Esophagus mucosa (tissue), 1 donor: ENCODE results near the gene ATP2C2. TPM values are rescaled to one million over a fixed set of nuclear protein-coding genes. Genes with fewer than 3 reads are reported as not detected.

Source experiments
- ATAC-seq: fragments of 200-7000 bp; cut with Tn5 transposase; one replicate; pipeline ENCODE4 v1.9.1; 2020
- total RNA-seq: library from RNA; stranded (reverse); gene quantifications from one replicate; pipeline ENCODE4 v1.2.4, GENCODE V29; 2023
- donor health status: DM: yes; HTN: yes; CAD: no.

The ATP2C2 gene
- total RNA-seq, 1 donor from 2014 or later: 6.9 TPM

DNA sequence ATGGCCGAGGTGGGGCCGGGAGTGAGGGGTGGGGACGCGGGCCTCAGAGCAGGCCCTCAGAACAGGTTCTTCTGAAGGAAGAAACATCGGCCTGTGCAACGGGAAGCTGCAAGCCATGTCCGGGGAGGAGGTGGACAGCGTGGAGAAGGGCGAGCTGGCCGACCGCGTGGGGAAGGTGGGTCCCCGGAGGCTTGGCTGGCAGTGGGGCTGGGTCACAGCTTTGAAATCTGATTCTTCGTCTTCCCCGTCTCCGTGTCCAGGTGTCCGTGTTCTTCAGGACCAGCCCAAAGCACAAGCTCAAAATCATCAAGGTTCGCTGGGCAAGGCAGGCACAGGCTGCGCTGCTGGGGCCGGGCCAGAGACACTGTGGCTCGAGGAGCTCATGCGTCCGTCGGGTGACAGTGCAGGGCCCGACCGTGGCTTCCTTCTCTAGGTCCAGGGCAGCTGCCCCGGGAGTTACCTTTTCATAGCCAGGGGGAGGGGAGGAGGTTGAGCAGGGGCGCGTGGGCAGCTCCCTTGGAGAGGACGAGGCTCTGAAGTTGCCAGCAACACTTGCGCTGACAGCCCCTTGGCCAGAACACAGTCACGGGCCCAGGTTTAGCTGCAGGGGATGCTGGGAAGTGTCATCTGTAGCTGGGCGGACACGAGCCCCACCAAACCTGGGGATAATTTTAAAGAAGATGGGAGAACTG lies 84.9 kb downstream of the ATP2C2 start:
- ATAC-seq: no peak

DNA sequence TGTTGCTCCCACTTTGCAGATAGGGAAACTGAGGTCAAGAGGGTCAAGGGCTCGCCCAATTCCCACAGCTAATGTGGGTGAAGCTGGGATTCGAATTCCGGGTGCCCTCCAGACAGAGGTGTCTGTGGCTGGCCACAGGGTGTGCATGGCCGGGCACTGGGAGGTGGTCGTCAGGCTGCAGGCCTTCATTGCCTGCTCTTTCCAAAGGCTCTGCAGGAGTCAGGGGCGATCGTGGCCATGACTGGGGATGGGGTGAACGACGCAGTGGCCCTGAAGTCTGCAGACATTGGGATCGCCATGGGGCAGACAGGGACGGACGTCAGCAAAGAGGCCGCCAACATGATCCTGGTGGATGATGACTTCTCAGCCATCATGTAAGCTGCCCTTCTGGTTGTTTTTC lies 86.3 kb downstream of the ATP2C2 start:
- no peak for ATAC-seq

DNA sequence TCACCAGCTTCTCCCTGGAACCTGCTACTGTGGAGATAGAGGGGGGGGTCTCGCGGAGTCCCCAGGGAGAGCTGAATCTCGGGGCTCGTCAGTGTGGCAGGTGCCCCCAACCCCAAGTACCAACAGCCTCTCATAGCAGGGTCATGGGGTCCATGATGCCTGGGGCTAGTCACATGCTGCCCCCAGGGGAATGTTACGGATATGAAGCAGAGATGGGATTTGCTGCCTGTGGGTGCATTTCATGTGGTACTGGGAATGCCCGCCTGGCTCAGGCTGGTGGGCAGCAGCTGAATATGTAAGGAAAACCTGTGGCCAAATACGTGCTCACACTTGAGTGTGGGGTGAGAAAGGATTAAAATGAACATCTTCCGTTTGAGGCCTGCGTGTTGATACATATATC lies 86.7 kb downstream of the ATP2C2 start:
- ATAC-seq: peak; percentile 30

DNA sequence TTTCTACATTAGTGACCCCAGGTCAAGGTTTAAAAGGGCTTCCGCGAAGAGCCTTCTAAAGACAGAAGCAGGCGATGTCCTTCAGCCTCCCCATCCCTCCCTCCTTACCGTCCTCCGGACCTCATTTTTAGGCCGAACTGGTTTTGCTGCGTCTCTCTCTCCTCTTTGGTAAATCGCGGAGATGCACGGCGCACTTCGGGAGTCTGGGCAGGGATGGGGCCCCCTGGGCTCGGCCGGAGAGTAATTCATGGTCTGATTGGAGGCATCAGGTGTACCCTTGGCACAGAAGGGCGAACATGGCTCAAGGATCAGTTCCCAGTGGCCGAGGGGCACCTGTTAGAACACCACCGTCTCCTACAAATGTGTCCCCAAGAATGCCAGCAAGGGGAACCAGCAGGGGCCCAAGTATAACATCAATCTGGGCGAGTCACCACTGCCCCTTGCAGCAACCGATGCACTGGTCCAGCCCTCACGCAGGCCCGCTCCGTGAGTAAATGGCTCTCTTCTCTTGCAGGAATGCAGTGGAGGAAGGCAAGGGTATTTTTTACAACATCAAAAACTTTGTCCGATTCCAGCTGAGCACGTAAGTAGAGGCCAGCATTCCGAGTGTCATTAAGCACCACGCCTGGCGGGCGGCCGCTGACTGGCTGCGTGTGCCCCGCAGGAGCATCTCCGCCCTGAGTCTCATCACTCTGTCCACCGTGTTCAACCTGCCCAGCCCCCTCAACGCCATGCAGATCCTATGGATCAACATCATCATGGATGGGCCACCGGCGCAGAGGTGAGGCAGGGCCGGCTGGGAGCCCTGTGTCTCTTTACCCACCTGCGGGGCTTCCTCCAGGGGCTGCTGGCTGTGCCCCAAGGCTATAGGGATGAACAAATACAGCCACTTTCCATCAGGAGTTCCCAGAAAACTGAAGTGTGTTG lies 90.5 kb downstream of the ATP2C2 start:
- peak; percentile 6 for ATAC-seq

DNA sequence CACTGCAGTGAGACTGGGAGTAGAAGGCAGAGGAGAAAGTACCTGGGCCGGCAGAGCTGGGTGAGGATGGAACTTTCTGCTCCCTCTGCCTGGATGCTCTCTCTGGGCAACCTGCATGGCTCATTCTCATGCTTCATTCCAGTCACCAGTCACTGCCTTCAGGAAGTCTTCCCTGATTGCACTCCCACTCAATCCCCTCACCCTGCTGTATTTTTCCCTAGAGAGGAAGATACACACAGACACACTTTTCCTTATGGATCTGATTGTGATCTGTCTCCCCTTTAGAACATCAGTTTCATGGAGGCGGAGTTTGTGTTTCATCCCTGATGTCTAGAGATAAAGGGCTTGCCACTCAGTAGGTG lies 91.2 kb downstream of the ATP2C2 start:
- ATAC-seq: no peak

DNA sequence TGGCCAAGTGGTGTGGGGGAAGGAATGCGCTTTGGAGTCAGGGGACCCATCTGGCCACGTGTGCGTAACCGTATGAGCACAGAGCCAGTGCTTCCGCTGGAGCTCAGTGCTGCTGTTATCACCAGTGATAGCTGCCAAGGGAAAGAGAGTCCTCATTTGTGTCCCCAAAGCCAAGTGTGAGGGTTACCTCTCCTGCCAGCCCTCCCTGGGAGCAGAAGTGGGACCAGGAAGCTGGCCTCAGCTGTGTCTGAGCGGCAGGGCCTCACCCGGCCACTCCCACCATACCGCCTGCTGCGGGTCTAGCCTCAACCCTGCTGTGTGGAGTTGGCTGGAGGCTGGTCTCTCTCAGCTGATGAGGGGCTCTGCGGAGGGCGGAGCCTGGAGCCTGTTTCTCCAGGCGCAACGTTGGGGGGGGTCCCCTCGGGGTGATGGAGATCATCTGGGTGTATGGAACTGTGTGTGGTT lies 91.6 kb downstream of the ATP2C2 start:
- ATAC-seq: peak; percentile 24

DNA sequence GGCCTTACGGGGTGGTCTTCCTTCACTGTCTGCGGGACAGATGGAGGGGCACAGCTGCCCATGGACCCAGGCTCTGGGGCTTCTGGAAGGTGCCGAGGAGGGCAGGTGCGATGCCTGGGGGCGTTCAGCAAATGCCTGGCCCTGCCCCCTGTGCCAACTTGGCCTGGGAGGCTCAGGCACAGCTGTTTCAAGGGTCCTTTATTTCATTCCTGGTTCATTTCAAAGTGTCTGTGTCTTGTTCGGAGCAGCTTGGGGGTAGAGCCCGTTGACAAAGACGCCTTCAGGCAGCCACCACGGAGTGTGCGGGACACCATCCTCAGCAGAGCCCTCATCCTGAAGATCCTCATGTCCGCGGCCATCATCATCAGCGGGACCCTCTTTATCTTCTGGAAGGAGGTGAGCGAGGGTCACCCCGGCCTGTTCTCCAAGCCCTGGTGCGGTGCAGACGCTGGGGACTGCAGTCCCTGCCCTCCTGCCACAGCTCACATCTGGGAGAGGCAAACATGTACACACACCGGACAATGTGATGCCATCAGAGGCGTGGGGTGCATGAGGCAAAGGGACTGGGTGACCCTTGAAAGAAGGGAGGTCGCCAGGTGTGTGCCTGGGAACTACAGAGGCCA lies 92.2 kb downstream of the ATP2C2 start:
- no peak for ATAC-seq

DNA sequence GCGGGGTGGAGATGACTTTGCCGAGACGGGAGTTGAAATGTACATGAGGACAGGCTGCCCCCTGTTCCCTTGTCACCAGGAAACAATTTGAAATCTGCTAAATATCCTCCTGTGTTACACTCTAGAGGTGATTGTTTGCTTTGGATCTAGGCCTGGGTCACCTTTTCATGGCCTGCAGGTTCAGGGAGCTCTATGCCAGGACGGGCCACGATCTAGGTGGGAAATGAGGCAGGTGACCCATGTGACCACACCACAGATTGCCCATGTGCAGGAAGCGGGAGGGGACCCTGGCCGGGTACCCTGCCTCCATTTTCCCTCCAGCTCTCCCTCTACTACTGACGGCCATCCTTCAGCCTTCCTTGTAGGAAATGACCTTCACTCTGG lies 92.7 kb downstream of the ATP2C2 start:
- no peak for ATAC-seq

DNA sequence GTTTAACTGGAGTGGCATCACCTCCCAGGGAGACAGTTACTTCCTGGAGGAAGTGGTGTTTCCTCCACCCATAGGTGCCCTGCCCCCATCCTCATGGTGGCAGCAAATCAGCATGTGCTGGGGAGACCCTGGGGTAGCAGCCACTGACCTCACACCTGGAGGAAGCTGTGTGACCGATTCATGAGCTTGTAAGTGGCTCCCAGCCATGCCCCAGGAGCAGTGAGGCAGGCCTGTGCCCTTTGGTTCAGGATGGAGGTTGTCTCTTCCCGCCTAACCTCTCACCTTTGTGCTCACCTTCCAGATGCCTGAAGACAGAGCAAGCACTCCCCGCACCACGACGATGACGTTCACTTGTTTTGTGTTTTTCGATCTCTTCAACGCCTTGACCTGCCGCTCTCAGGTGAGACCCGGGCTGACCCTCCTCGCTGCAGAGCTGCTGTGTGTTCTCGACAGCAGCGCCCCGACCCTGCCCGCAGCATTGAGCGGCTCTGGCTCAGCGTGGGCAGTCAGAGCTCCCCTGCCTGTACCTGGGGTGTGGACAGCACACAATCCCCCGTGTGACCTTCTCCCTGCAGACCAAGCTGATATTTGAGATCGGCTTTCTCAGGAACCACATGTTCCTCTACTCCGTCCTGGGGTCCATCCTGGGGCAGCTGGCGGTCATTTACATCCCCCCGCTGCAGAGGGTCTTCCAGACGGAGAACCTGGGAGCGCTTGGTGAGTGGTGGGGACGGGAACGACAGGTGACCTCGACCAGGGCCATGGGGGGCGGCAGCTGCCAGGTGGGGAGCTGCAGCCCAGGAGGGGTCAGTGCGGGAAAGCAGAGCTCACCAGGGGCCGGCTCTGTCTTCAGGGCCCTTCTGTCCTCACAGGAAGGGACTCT lies 93.3 kb downstream of the ATP2C2 start:
- ATAC-seq: peak; percentile 16

DNA sequence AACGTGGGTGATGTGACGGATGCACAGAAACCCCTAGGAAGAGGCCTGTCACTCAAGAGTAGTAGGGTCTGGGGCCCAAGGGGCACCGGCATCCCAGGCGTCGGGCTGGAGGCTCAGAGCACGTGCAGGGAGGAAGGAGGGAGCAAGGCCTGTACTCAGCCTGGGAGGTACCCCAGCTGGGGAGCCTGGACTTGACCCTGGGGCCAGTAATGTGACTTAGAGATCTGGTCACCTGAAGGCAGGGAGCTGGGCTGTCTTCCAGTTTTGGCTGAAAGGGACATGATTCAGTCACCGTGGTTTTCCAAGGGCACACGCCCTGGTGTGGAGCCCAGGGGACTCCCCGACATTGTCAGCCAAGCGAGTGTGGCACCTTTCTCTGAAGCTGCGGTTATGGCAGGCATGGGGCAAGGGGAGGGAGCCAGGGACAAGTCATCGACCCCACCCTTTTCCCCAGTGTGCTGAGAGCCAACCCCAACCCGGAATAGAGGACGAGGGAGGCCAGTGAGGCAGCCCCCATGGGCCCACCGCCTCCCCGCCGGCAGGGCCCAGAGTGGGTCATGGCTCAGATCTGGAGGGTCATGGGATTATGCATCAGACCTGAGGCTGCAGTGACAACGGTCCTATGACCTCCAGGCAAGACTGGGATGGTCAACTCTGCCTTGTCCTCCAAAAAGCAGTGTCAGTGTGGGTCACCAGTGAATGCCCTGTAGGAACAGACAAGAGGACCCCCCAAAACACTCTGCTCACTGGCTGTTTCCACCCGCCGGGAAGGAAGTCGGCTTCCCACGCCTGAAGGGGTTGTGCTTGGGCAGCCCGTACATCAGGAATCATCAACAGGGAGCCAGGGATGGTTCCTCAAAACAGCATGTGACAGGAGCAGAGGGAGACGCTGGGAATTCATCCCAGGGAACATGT lies 94.2 kb downstream of the ATP2C2 start:
- ATAC-seq: peak; percentile 69

DNA sequence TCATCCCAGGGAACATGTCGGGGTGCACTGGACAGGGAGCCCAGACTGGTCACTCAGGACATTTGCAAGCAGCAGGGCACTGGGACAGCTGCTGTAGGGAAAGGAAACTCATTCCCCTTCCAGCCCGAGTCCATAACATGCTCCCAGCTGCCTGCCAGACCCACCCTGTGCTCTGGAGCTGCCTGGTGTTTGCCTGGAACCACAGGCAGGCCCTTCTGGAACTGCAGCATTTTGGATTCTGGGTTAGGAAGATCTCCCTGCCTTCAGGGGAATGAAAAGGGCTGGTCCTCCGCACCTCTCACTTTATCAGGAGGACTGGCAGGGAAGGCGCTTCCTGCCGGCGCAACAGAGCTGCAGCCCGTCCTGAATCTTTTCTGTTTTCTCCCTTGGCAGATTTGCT lies 94.9 kb downstream of the ATP2C2 start:
- ATAC-seq: no peak

DNA sequence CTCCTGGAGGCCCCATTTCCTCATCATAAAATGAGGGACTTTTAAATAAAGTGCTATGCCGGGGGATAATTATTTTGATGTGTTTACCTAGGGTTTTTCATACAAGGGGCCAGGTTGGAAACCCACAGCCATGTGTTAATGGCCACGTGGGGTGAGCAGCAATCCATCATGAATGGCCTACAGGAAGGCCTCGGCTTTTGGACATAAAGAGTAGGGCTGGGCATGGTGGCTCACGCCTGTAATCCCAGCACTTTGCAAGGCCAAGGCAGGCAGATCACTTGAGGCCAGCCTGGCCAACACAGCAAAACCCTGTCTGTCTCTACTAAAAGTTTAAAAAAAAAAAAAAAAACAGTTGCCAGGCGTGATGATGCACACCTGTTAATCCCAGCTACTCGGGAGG lies 95.8 kb downstream of the ATP2C2 start:
- no peak for ATAC-seq

DNA sequence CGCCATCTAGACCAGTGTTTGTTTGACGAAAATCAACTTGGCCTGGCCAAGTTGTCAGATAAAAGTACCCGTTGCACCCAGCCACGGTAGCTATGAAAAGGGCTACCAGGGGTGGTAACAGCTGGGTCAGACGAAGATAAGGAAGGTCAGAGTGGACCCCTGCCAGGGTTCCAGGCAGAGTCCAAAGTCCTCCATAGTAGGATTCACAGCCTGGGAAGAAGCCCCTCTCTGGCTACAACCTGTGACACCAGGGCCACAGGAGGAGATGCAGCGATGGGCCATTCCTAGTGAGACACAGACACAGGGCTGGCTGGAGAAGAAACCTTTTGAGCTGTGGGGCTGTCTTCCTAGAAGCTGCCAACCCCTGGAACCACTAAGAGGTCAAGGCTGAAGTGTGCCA lies 96.8 kb downstream of the ATP2C2 start:
- no peak for ATAC-seq

DNA sequence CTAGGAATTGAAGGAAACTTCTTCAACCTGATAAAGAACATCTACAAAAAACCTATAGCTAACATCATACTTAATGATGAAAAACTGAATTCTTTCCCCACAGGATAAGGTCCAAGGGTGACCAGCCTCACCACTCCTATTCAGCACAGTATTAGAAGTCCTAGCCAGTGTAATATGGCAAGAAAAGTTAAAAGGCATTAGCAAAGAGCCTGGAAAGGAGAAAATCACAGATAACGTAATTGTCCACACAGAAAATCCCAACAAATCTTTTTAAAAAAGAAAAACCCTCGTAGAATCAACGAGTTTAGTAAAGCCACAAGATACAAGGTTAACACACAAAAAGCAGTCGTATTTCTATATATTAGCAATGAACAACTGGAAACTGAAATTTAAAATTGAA lies 98.4 kb downstream of the ATP2C2 start:
- ATAC-seq: no peak

DNA sequence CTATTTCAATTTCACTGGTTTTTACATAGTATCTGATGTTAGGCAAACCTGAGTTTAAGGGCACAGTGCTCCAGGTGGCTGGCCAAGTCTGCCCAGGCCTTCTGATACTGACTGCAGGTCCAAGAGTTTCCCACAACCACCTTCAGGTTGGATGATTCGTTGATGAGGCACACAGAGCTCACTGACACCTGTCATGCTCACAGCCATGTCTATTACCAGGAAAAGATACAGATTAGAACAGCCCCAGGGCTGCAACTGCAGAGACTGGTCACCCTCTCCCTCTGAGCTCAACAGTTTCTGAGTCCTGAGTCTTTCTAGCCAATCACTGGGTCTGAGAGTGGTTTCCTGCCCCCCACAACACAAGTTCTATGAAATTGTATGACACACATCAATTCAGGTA lies 98.9 kb downstream of the ATP2C2 start:
- ATAC-seq: peak; percentile 52

DNA sequence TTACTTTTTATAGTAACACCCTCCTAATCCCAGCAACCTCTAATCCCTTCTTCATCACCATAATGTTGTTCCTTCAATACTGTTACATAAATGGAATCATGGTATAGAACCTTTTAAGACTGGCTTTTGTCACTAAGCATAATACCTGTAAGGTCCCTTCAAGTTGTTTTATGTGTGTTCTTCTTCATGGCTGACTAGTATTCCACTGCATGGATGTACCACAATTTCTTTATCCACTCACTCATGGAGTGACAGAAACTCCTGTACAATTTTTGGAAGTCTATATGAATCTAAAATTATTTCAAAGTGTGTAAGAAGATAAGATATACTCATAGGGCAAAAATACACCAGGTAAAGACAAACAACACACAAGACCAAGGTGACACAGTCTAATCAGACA lies 99.4 kb downstream of the ATP2C2 start:
- no peak for ATAC-seq

DNA sequence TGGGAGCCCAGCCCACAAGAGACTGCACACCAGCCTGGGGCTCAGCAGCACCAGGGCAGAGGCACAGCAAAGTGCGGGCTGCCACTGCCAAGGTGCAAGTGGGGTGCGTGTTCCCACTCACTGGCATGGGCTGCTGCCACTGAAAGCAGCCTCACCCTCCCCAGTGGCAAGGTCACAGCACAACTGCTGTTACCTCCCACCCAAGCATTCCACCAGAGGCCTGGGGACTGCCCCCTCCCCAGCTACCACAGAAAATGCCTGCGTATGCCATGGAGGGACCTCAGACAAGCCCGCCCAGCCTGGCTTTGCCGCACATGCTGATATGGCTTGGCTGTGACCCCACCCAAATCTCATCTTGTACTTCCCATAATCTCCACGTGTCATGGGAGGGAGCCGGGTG lies 103.0 kb downstream of the ATP2C2 start:
- no peak for ATAC-seq

DNA sequence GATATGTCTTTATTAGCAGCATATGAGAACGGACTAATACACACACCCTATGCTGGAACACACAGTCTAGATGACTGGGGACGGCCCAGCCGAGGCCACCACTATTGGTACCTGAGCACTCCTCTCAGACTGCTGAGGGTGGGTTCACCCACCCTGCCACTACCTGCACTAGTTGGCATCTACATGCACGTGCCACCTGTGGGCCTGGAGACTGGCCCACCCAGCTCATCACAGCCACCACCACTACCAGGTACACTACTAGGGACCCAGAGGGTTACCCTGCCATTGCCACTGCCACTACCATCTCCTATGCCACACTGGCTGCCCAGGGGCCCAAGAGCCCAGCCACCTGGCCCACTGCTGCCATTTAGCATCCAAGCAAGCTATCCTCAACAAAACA lies 103.6 kb downstream of the ATP2C2 start:
- ATAC-seq: no peak

DNA sequence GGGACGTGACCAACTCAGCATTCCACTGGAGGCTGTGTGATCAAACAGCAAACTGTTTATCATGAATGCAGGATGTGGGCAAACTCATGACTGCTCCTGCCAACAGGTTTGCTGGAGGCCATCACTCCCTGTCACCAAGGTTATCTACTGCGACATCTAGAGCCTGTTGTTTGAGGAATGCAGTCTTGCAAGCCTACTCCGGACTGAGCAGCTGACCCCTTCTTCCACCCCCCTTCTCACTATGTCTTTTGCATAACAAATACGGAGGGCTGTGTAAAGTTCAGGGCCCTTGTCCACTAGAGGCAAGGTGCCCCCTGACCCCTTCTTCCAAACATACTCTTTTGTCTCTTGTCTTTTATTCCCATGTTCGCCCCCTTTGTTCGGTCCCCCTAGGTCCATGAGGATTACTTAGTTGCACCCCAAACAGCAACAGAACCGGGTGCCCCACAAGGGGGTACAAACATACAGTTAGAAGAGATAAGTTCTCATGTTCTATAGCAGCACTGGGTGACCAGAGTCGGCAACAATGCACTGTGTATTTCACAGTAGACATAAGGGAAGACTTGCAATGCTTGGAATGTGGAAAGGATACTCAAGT lies 107.4 kb downstream of the ATP2C2 start:
- ATAC-seq: no peak

DNA sequence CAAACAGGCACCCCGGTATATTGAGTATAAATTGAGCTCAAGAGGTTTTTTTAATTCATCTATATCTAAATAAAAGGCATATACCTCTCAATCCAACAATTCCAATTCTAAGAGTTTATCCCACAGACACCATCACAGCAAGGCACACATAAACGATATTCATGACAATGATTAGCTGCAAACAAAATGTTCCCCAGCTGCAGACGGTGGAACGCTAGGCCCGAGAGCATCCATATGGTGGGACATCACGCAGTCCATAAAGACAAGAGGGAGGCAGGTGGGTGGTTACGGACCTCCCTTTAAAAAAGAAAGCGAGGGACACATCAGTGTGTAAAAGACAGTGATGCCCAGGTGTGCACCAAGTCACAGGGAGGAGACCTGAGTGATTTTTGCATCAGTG lies 108.1 kb downstream of the ATP2C2 start:
- no peak for ATAC-seq

DNA sequence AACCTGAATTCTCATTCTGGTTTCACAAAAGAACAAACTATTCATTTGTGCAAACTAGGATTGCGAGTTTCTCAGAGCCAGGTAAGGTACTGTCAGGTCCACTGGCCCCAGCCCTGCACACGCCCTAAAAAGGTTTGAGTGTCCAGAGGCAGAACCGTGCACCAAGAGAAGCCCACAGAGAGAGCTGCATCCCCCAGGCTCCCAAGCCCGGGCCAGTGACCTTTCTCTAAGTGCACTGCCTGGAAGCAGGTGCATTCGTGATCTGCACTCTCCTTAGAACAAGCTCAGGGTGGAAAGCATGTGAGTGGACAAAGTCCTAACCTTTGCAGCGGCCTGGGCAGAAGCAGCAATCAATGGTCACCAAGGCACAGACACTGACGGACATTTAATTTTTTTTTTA lies 109.3 kb downstream of the ATP2C2 start:
- ATAC-seq: no peak
